WTC11 (cell line): Measurements from ENCODE around the gene RNF182. TPM values are rescaled to one million over a fixed set of nuclear protein-coding genes. Genes with fewer than 3 reads are reported as not detected.

Experiments
- ATAC-seq: fragments of 200-7000 bp; cut with Tn5 transposase; 2 replicates; pipeline ENCODE4 v1.10.0; 2021; ENCODE audit warnings: mild to moderate bottlenecking, moderate library complexity
- CTCF ChIA-PET: fragments of 300-600 bp; sonication (Branson Sonifier 250); formaldehyde crosslinking; loops from one replicate; lab custom pipeline; 2021; ENCODE audit warnings: antibody characterized with exemption; lab: Charles Lee
- POLR2A ChIA-PET: fragments of 350-600 bp; sonication (Branson Sonifier 250); formaldehyde crosslinking; loops from one replicate; lab custom pipeline; 2021; ENCODE audit warnings: antibody characterized with exemption; lab: Charles Lee
- DNase-seq: peaks from one replicate; pipeline ENCODE4 v3.0.0; 2021; ENCODE audit warnings: low spot score
- H3K27ac Mint-ChIP-seq: 2 replicates; pipeline ENCODE4 v1.8.0; 2021; ENCODE audit warnings: mixed read lengths
- H3K27me3 Mint-ChIP-seq: 2 replicates; pipeline ENCODE4 v1.8.0; 2021; ENCODE audit warnings: low read depth, mild to moderate bottlenecking, moderate library complexity, mixed read lengths
- H3K36me3 Mint-ChIP-seq: 2 replicates; pipeline ENCODE4 v1.8.0; 2021; ENCODE audit warnings: mixed read lengths
- H3K4me1 Mint-ChIP-seq: 2 replicates; pipeline ENCODE4 v1.8.0; 2022; ENCODE audit warnings: mixed read lengths
- H3K4me3 Mint-ChIP-seq: 2 replicates; pipeline ENCODE4 v1.8.0; 2021; ENCODE audit warnings: mild to moderate bottlenecking, moderate library complexity, mixed read lengths
- H3K9me3 Mint-ChIP-seq: 2 replicates; pipeline ENCODE4 v1.8.0; 2021; ENCODE audit warnings: mixed read lengths
- ARID4B ChIP-seq: sonication (generic); formaldehyde crosslinking; IDR thresholded peaks from 2 replicates; pipeline ENCODE4 v1.8.0; 2023; ENCODE audit warnings: missing genetic modification reagents, mild to moderate bottlenecking, borderline replicate concordance
- ATF1 ChIP-seq: sonication (generic); formaldehyde crosslinking; IDR thresholded peaks from 2 replicates; pipeline ENCODE4 v1.8.1; 2023; ENCODE audit warnings: mild to moderate bottlenecking, moderate library complexity, missing genetic modification reagents
- E2F5 ChIP-seq: sonication (generic); formaldehyde crosslinking; IDR thresholded peaks from 2 replicates; pipeline ENCODE4 v1.8.1; 2022; ENCODE audit warnings: mild to moderate bottlenecking, moderate library complexity, missing genetic modification reagents
- ELF4 ChIP-seq: sonication (generic); formaldehyde crosslinking; IDR thresholded peaks from 2 replicates; pipeline ENCODE4 v1.8.1; 2022; ENCODE audit warnings: low read depth, mild to moderate bottlenecking, moderate library complexity, missing genetic modification reagents
- JUN ChIP-seq: sonication (generic); formaldehyde crosslinking; IDR thresholded peaks from 2 replicates; pipeline ENCODE4 v1.8.0; 2023; ENCODE audit warnings: mild to moderate bottlenecking, missing genetic modification reagents
- MYBL2 ChIP-seq: sonication (generic); formaldehyde crosslinking; IDR thresholded peaks from 2 replicates; pipeline ENCODE4 v1.8.1; 2023; ENCODE audit warnings: mild to moderate bottlenecking, moderate library complexity, missing genetic modification reagents
- OVOL2 ChIP-seq: fragments of 250-450 bp; sonication (Bioruptor Pico); IDR thresholded peaks from 2 replicates; pipeline ENCODE4 v1.9.0; 2021; ENCODE audit warnings: mild to moderate bottlenecking, borderline replicate concordance
- PREB ChIP-seq: sonication (generic); formaldehyde crosslinking; IDR thresholded peaks from 2 replicates; pipeline ENCODE4 v1.8.1; 2022; ENCODE audit warnings: mild to moderate bottlenecking, missing genetic modification reagents, moderate library complexity, borderline replicate concordance
- RORB ChIP-seq: fragments of 250-450 bp; sonication (Bioruptor Pico); IDR thresholded peaks from 2 replicates; pipeline ENCODE4 v1.9.0; 2021; ENCODE audit warnings: mild to moderate bottlenecking
- TP53 ChIP-seq: sonication (generic); formaldehyde crosslinking; IDR thresholded peaks from 2 replicates; pipeline ENCODE4 v1.8.1; 2023; ENCODE audit warnings: mild to moderate bottlenecking, missing genetic modification reagents
- USF2 ChIP-seq: sonication (generic); formaldehyde crosslinking; IDR thresholded peaks from 2 replicates; pipeline ENCODE4 v1.8.1; 2023; ENCODE audit warnings: mild to moderate bottlenecking, missing genetic modification reagents, moderate library complexity
- ZBTB43 ChIP-seq: sonication (generic); formaldehyde crosslinking; IDR thresholded peaks from 2 replicates; pipeline ENCODE4 v1.8.1; 2023; ENCODE audit warnings: mild to moderate bottlenecking, missing genetic modification reagents
- ZNF532 ChIP-seq: fragments of 250-450 bp; sonication (Bioruptor Pico); IDR thresholded peaks from 2 replicates; pipeline ENCODE4 v1.9.0; 2021; ENCODE audit warnings: mild to moderate bottlenecking, borderline replicate concordance
- total RNA-seq: library from RNA; stranded (reverse); gene quantifications from 3 replicates; pipeline ENCODE4 v1.2.3, GENCODE V29; 2021

The RNF182 gene
- total RNA-seq, 1 experiment from 2014 or later = 6.7 TPM

GRCh38 chr6:13892017-13892645 lies 32.6 kb upstream of the RNF182 start:
- ATAC-seq = no peak
- Mint-ChIP-seq H3K4me1 (no peaks in the 10 kb centered on the region), H3K27me3 (no peaks in the 10 kb centered on the region)

More at GRCh38 chr6:13892017-13892645, 32.6 kb upstream of the RNF182 start:
- no peak for TF ChIP-seq ELF4 (CRISPR knock-in tag)
- TF ChIP-seq PREB (CRISPR knock-in tag) = no peak
- TF ChIP-seq USF2 (CRISPR knock-in tag) = no peak
- no peak for TF ChIP-seq ZBTB43 (CRISPR knock-in tag)
- TF ChIP-seq TP53 (CRISPR knock-in tag) = no peak
- no peak for TF ChIP-seq MYBL2 (CRISPR knock-in tag)
- no peak for TF ChIP-seq ARID4B
- TF ChIP-seq ZNF532 = no peak
- TF ChIP-seq JUN (CRISPR knock-in tag) = no peak
- no peak for TF ChIP-seq E2F5 (CRISPR knock-in tag)
- TF ChIP-seq RORB (CRISPR knock-in tag) = no peak
- TF ChIP-seq ATF1 = no peak
- TF ChIP-seq OVOL2 (CRISPR knock-in tag) = no peak
- no peaks in the 10 kb centered on the region for H3K9me3 Mint-ChIP-seq
- ChIA-PET POLR2A (no interaction called here), CTCF (no interaction called here)
- no peaks in the 10 kb centered on the region for H3K36me3 Mint-ChIP-seq
- H3K4me3 Mint-ChIP-seq = no peak overlapping the region
- H3K27ac Mint-ChIP-seq = no peak overlapping the region
- no peak for DNase-seq
